RPMI7951 (cell line): ENCODE results near the gene TAF15. TPM values are rescaled to one million over a fixed set of nuclear protein-coding genes. Genes with fewer than 3 reads are reported as not detected.
A peak's percentile ranks its signal among the peaks of the same experiment; 100 is the strongest.

Experiments
- DNase-seq: peaks from one replicate; pipeline ENCODE4 v3.0.0-alpha.2; 2012; ENCODE audit warnings: low read depth
- total RNA-seq: library from RNA; depleted of rRNA; stranded (reverse); fragments of >200 nt; shearing (Covaris generic); gene quantifications from 2 replicates; pipeline ENCODE4 v1.2.3, GENCODE V29; 2014

TAF15 gene
- total RNA-seq, 1 experiment from 2014 or later: 15.3 TPM

DNA sequence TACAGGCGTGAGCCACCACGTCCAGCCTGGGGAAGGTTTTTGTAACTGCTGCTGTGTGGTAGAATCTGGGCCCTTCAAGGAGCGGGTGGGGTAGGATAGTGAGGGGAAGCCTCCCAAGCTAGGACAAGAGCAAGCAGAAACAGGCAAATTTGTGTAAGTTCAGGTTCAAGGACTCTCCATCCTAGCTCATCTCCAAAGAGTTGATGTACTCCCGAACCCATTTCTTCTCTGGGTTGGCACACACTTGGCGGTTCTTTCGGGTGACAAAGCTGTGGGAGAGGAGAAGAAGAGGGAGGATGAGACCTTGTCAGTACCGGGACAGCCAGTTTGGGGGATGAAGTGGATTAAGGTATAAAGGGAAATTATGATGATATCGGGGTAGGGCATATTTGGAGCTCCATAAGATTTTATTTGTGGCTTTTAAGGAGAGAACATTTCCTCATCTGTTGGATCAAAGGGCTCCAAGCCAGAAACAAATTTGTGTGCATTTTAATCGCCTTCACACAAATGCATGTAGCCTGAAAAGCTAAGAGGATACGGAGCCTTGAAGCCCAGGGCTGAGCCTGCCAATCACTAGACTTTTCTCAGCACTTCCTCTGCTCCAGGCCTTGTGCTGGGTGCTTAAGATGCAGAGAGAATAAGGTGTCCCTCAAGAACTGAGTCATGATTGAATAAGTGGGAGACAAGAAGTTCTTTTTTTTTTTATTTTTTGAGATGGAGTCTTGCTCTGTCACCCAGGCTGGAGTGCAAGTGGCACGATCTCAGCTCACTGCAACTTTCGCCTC is 63.1 kb downstream of the TAF15 start:
- DNase-seq: no peak

GRCh38 chr17:35875072-35875799 is 66.0 kb downstream of the TAF15 start:
- no peak for DNase-seq

GRCh38 chr17:35875800-35876139 is 66.5 kb downstream of the TAF15 start:
- no peak for DNase-seq

- DNase-seq: no peak
Observed at GRCh38 chr17:35876534-35876933, 67.2 kb downstream of the TAF15 start.

GRCh38 chr17:35877345-35878029 is 68.2 kb downstream of the TAF15 start:
- DNase-seq: no peak

DNA sequence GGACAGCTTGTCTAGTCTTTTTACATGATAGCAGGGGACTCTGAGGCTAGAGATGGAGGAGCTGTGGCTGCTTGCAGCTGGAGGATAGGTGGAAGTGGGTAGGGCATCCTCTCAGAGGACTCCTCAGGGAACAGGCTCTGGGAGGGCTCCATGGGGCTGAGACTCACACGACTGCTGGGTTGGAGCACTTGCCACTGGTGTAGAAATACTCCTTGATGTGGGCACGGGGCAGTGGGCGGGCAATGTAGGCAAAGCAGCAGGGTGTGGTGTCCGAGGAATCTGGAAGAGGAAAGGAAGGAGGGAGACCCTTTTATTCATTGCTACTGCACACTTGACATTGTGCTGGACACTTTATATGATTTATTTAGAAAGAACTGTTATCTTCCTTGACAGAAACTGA is 69.1 kb downstream of the TAF15 start:
- no peak for DNase-seq

- DNase-seq: peak; percentile 51
Observed at GRCh38 chr17:35879773-35880654, 70.7 kb downstream of the TAF15 start, which contains the start of gene CCL5. TSS of gene CCL5 (minus strand) at chr17:35880360.

GRCh38 chr17:35889241-35889640 is 80.0 kb downstream of the TAF15 start:
- no peak for DNase-seq

GRCh38 chr17:35889818-35890773 is 80.8 kb downstream of the TAF15 start:
- DNase-seq: peak; percentile 73

DNA sequence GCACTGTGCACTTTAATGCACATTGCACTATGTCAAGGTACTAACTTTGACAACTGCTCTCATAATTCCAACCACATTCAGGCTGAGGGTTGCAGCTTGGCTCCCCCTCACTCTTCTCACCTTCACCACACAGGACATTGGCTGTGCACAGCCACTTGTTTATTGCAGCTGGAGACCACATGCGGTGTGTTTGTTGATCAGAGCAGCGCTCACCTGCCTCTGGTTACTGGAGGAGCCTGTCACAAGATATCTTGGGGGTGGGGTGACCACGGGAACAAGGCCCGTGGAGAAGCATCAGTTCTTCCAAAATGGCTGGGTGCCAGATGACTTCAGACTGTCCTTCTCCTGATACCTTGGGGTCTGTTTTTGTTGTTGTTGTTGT is 81.5 kb downstream of the TAF15 start:
- DNase-seq: no peak

DNA sequence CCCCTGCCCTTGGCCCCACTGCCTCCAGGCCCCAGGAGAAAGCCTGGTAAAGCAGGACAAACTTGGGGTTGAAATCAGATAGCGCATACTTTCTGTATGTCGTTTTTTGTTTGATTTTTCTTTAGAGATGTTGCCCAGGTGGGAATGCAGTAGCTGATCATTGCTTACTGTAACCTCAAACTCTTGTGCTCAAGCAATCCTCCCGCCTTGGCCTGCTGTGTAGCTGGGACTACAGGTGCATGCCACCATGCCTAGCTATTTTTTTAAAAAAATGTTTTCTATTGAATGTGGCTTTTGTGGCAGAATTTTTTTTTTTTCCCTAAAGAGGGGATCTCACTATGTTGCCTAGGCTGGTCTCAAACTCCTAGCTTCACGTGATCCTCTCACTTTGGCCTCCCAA is 82.0 kb downstream of the TAF15 start:
- no peak for DNase-seq

GRCh38 chr17:35892091-35893035 is 83.1 kb downstream of the TAF15 start:
- DNase-seq: peak; percentile 33

DNA sequence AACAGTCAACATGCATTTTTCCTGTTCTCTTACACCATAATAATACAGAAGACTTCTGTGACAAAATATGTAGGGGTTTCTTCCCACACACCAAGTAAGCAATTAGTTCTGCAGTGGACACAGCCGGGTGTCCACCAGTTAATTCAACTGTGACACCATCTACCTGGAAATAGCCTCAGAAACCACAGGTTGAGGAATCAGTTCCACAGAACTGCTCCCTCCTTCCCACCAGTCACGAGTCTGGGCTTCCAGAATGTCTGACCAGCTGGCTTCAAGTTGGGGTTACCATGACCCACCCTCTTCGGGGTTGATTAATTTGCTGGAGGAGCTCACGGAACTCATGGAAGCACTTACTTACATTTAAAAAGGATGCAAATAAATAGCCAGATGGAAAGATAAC is 84.5 kb downstream of the TAF15 start:
- no peak for DNase-seq

- DNase-seq: no peak
Observed at GRCh38 chr17:35894206-35894605, 84.9 kb downstream of the TAF15 start.

GRCh38 chr17:35895636-35896587 is 86.6 kb downstream of the TAF15 start:
- no peak for DNase-seq
